ENCODE measurements around the gene EREG.

The EREG gene

GRCh38 chr4:74391890-74392475 is 27.0 kb downstream of the EREG start:
- DNase-seq, result no peak

DNA sequence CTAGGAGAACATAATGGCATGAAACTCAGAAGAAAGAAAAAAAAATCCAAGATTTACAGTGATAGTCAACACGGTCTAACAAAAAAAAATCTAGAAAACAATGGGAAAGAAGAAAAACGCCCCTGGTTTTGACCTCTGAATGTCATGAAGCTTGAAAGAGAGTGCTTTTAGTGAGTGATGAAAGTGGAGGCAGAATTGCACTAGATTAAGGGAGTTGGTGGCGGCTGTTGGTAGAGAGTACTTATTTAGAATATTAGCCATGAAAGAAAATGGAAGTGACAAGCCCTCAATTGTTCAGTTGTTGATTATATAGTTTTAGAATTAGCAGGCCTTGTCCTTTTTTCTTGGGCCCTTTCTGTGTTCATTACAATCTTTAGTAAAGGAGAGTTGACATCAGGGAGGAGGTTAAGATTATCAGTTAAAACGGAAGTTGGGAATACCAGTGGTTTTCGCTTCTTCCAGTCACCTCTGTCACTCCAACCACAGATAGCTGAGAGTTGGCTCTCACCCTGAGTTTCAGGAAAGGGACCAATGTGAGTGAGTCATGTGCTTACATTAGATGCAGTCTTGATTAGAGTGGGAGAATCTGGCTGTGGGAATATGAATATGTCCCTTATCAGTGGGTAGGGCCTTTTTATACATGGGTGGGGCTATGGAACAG is 29.7 kb downstream of the EREG start:
- no peak for DNase-seq

DNA sequence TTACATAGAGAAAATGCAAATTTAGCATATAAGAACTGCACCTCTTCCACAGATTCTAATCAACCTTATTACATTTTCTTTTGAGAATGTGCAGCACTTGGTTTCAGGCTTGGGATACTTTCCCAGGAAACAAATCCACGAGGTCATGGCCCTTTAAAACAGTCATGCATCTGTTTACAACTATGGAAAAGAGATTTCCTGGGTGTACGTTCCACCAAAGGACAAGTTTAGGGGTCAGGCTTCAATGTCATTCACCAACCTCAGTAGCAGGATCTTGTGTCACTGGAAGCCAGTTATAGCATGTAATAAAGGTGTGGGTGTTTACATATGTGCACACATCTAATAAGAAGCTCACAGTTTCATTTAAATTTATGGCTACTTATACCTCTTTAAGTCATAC is 30.7 kb downstream of the EREG start:
- no peak for DNase-seq

DNA sequence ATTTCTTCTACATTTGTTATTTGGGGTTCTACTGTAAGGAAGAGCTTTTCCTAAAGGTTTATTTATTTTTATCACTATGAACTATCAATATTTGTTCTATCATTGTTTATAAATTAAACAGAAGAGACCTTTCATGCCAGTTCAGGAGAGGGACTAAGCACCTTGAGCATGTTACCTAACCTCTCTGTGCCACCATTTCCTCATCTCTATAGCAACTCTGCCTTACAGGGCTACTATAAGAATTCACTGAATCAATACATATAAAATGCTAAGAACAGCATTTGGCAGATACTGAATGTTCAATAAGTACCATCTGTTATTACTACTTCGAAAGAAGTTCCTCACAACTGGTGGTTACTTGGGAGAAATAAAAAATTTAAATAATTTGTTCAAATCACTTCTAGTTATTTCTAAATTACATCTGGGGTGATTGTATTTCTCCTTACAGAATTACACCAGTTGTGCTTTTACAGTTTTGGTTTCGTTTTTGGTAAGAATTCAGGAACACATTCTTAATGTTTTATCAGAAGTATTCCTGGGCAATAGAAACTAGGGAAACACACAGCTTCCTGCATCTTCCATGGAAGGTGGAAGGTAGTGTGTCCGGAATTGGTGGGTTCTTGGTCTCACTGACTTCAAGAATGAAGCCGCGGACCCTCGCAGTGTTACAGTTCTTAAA is 32.9 kb downstream of the EREG start:
- no peak for DNase-seq

GRCh38 chr4:74398894-74399589 is 34.1 kb downstream of the EREG start:
- DNase-seq, result peak; percentile 57

DNA sequence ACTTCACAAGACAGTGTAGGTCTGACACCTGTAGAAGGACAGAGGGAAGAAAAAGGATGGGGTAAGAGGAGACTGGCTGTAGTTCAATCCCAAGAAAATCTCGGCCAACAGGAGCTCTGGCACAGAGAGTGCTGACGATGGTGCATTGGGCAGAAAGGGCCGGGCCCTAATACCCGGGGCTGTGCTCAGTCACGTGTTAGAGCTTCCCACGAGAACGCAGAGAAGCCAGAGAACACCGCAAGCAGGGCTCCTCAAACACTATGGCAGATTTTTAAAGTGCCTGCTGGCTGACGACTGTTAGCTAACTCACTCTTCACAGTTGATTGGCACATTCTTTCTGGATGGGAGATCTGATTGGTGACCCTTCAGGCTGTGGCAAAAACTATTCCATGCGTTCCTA is 35.5 kb downstream of the EREG start:
- no peak for DNase-seq

GRCh38 chr4:74402692-74403456 is 37.9 kb downstream of the EREG start:
- DNase-seq, result no peak

GRCh38 chr4:74407891-74408290 is 42.9 kb downstream of the EREG start:
- DNase-seq, result no peak

DNA sequence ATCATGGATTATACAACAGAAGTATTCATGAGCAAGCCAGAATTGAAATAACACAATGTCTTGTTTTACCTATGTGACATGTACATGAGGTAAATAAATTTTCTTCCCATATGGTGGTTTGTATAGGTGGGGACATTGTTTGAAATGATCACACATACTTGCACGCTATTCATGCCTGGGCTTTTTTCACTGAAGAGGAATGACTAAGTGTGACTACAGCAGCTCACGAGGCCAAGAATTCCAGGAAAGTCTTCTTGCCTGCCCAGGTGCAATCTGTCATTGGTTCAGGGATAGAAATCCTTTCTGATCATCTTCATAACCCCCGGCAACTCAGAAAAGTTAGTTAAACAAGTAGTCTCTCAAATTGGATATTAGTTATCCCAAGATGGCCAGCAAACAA is 43.7 kb downstream of the EREG start:
- DNase-seq, result no peak

DNA sequence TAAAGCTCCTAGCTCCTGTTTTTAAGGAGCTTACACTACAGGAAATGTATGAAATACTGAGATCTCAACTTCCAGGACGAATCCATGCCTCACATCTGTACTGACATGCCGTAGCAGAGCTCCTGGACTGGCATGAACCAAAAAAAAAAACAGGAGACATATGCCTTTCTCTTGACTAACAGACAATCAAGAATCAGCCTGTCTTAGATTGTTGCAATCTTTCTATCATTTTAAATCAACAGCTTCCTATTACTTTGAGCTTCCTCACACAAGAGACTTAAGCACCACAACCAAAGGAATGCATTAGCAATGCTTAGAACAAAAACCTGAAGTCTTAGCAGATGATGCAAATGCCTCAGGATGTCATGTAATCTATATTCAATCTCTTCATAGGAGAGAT is 45.3 kb downstream of the EREG start:
- DNase-seq, result no peak

DNA sequence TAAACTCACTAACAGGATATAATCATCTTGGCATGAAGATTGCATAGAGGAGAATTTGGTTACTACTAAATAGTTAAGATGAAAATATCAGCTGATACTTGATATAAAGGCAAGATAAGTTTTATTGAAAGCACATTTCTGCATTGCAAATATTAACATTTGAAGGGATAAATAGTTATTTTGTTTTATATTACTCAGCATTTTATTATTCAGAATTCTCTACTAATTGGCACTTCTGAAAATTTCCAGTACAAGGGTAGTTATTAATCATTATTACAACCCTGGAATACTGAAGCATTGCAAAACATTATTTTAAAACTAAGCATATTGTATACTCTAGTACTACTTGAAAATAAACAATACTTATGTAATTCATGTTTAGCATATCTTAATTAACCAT is 47.3 kb downstream of the EREG start:
- DNase-seq, result no peak

DNA sequence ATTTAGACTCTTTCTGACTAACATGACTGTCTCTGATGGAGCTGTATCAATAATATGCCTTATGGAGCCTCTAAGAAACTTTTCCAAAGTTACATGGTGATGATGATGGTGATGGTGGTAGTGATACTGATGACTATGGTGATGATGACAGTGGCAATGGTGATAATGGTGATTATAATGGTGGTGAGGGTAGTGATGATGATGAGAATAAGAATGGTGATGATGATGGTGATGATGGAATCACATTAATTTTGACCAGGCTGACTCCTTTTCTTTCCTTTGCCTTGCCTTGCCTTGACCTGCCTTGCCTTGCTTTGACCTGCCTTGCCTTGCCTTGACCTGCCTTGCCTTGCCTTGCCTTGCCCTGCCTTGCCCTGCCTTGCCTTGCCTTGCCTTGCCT is 48.3 kb downstream of the EREG start:
- DNase-seq, result no peak

- DNase-seq, result no peak
These were observed 49.3 kb downstream of the EREG start for GRCh38 chr4:74414149-74414809.

GRCh38 chr4:74415602-74416300 is 50.8 kb downstream of the EREG start:
- DNase-seq, result no peak

GRCh38 chr4:74418063-74418670 is 53.2 kb downstream of the EREG start:
- no peak for DNase-seq

DNA sequence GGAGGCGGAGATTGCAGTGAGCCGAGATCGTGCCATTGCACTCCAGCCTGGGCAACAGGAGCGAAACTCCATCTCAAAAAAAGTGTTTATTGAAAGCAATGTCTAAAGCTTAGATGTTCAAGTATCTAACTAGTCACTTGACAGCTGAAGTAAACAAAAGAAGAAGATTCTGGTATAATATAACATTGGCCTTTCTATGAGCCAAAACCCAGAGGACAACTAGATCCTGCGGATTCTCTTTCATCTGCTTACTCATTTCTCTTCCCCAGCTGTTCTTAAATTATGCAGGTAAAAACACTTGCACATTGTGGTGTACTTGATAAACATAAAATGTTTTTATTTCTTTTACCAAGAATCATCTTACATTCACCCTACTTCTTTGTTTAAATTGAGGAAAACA is 55.9 kb downstream of the EREG start:
- no peak for DNase-seq

DNA sequence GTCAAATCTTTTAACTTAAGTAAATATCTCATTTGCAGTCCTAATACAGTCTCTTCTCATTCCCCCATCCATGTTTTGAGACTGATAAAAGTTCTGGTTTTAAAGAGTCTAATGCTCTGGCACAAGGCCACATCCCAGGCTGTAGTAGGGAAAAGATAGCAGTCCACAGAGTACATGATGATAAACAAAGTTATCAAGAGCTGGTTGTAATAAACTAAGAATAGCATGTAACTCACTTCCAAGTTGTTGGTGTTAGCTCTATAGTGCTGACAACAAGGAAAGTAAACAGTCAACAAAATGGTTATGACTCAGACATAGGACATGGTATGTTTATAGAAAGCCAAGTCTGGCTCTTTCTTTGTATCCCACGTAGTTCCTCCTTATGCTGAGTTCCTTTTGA is 58.2 kb downstream of the EREG start:
- DNase-seq, result no peak

GRCh38 chr4:74424111-74424510 is 59.2 kb downstream of the EREG start:
- no peak for DNase-seq

GRCh38 chr4:74426101-74426500 is 61.2 kb downstream of the EREG start:
- DNase-seq, result no peak

DNA sequence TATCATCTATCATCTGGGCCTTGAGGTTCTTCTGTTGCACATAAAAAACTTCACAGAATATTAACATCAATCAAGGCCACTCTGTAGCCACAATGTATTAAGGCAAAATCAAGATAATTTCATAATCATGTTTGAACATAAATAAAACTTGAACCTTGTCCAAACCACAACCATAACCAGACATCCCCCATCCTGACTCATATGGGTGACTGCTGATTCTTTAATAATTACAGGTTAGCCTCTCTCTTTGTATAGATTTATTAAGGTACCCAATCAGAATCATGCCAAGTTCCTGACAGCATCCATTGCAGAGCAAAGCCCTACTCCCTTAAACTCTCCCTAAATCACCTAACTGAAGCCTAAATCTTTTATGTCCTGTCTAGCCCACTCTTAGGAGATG is 63.3 kb downstream of the EREG start:
- DNase-seq, result no peak

GRCh38 chr4:74431113-74431826 is 66.3 kb downstream of the EREG start:
- DNase-seq, result no peak
